ENCODE data around the gene DAPK3.

DNA sequence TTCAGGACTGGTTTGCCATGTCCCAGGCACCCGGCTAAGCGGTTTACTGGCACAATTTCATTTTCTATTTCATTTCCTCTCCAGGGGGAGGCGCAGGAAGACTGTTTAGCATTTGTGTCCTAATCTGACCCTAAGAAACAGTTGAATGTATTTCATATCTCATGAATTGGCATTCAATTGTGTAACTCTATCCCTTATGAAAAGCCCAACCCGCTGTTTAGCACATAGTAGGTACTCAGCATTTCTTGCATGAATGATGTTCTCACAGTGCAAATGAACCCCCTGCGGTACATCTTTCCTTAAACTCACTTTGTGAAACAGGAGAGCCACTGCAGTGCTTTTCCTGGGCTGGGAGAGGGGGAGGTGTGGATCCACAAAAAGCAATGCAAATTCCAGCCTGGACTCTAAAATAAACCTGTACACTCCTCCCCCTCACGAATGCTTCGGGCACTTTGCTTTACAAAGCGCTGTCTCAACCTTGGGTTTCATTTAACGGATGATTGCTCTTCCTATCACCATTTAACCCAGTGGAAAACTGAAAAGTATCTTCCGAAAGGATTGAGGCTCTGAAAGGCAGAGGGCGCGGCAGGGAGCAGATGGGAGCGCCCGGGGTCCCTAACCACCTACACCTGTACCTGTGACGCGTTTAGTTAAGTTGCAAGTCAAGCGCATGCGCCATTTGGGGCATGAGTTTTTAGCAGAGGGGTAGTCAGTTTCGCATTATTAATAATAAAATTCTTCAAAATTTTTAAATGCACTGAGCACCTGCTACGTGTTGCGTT is 15.6 kb upstream of the DAPK3 start:
- TF ChIP-seq GATA2 (IDR thresholded peaks at IDR 0.05; ENCODE audit: low read depth, low read length) (no peak), GATA3 (IDR thresholded peaks at IDR 0.05; ENCODE audit: low read depth, low read length) (no peak)
